Left hindlimb (tissue), 1 donor: ENCODE results near the gene PTTG1IP.
"Not testable (repeated sequence)": the region's sequence is repeated elsewhere in the genome, so short reads cannot be mapped to it uniquely, and the experiment has no call there.

ENCODE experiments used
- DNase-seq: peaks from one replicate; pipeline ENCODE4 v3.0.0-alpha.2; 2018

Gene PTTG1IP

DNA sequence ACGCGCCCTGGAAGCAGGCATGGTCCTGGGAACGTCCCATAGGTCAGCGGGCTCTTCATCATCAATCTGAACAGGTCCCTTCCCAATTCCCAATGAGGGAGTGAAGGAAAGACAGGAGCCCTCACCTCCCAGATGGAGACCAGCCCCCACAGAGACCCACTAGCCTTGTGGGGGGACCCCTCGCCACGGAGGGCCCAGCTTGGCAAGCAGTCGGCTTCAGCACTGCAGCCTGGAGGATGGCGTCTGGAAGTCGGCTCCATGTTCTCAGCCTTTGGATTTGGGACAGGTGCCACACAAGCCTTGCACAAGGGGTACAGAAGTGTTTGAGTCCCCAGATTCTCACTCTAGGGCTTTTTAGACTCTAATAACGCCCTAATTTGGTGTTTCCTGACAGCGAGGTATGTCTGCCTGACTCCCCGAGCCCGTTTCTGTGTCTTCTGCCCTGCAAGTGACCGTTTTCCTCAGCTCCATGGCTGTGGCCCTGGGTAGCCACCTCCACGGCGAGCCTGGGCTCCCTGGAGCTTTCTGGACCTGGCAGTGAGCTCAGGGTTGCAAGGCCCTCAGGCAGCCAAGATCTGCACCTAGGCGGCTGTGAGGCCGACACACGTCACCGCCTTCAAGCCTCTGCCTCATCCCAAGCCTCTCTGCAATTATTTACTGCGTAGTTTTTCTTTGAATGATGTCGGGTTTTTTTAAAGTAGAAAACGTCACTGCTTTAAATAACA is 30.6 kb downstream of the PTTG1IP start:
- DNase-seq = no peak

- no peak for DNase-seq
Observed at GRCh38 chr21:44842087-44842486, 31.4 kb downstream of the PTTG1IP start.

DNA sequence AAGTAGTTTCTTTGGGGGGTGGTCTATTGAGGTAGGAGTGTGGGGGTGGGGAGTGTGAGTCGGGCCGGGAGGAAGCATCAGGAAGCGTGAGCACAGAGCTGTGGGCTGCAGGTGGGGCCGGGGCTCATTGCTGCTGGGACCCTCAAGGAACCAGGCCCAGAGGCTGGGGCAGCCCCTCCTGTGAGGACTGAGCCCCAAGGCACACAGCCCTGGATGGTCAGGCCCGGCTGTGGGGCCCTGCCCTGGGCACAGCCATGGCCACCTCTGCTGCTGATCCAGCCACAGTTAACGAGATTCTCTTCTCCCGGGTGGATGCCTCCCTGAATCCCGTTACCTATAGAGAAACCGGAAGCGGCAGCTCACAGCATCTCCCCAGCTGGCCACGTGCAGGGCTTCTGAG is 32.7 kb downstream of the PTTG1IP start:
- DNase-seq = no peak

- DNase-seq = no peak
Observed at GRCh38 chr21:44838951-44839350, 34.5 kb downstream of the PTTG1IP start.

GRCh38 chr21:44838039-44838895 is 35.2 kb downstream of the PTTG1IP start:
- DNase-seq = no peak

GRCh38 chr21:44837537-44837936 is 36.0 kb downstream of the PTTG1IP start:
- DNase-seq = no peak

GRCh38 chr21:44836666-44837471 is 36.6 kb downstream of the PTTG1IP start:
- no peak for DNase-seq

DNA sequence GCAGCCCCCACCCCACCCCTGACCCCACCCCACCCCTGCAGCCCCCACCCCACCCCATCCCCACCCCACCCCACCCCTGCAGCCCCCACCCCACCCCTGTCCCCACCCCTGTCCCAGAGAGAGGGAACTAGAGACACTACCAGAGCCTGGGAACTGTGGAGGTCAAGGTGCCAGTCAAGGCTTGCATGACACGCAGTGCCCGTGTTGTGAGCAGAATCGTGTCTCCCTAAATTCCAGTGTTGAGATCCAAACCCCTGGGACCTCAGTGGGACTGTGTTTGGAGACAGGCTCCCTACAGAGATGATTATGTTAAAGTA is 37.2 kb downstream of the PTTG1IP start:
- DNase-seq = no peak

DNA sequence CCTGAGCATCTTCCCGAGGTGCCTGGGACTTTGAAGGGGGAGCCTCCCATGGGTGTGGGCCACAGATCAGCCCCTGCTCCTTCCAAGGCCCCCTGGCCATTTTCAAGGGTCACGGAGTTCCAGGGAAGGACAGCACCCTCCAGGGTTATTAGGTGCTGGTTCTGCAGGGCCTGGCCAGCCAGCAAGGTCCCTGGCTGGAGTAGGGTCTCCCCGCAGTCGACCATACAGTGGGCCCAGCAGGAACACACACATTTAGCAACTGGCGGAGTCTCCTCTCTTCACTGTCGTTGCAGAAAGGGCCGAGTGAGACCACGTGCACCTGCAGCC is 37.9 kb downstream of the PTTG1IP start:
- no peak for DNase-seq

DNA sequence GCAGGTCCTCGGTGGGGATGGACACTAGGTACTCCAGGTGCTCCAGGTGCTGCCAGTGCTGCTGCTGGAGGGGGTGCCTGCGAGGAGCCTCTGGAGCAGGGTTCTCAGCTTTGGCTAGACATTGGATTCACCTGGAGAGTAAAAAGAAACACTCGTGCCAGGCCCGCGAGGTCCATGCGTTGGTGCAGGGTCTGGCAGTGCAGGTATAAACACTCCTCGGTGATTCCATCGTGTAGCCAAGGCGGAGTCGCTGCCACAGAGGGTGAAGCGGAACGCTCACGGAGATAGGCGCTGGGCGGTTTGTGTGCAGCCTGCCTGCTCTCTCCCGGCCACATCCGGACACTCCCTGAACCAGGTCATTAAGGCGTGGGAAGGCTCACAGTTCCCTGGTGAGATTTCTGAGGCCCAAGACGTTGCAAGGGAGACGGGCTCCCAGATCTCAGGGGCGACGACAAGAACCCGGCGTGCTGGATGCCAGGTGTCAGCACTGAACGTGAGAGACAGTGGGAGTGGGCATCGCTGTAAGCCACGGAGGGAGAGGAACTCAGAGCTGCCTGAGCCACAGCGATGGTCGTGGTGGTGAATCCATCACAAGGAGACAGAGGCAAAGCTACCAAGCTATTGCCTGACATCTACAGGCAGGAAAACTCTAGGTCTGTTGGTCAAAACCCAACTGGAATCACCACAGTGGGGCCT is 38.4 kb downstream of the PTTG1IP start:
- DNase-seq = no peak

GRCh38 chr21:44834231-44834950 is 39.1 kb downstream of the PTTG1IP start:
- DNase-seq = no peak

DNA sequence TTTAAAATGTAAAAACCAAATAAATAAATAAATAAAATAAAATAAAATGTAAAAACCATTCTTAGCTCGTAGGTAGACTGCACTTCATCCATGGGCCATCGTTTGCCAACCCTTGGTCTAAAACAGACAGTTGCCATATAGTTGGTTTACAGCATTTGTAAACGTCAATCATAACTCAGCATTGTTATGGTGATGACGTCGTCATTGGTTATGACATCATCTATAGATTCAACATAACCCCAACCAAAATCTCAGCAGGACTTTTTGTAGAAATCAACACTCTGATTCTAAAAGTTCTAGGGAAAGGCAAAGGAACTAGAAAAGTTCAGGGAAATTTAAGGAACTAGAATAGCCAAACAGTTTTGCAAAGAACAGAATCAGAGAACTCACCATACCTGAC is 39.8 kb downstream of the PTTG1IP start:
- no peak for DNase-seq

GRCh38 chr21:44832516-44833255 is 40.8 kb downstream of the PTTG1IP start:
- not testable (repeated sequence) for DNase-seq

DNA sequence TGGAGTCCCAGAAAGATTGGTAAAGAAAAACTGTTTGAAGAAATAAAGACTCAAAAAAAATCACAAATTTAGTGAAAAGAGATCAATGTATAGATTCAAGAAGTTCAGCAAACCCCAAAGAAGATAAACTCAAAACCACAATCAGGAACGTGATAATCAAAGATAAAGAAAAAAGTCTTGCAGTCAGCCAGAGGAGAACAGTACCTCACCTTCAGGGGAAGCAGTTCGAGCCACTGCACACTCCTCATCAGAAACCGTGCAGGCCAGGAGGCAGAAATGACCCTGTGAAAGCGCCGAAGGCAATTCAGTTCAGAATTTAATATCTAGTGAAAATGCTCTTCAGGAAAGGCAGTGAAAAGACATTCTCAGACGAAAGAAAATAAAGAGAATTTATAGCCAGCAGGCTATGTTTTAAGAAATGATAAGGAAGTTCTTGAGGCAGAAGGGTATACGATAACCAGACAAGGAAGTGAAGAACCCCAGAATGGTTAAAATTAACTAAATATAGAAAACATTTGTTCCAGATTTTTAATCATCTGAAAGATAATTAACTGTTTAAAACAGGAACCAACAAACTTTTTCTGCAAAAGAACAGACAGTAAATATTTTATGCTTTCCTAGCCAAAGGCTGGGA is 42.1 kb downstream of the PTTG1IP start:
- DNase-seq = no peak

DNA sequence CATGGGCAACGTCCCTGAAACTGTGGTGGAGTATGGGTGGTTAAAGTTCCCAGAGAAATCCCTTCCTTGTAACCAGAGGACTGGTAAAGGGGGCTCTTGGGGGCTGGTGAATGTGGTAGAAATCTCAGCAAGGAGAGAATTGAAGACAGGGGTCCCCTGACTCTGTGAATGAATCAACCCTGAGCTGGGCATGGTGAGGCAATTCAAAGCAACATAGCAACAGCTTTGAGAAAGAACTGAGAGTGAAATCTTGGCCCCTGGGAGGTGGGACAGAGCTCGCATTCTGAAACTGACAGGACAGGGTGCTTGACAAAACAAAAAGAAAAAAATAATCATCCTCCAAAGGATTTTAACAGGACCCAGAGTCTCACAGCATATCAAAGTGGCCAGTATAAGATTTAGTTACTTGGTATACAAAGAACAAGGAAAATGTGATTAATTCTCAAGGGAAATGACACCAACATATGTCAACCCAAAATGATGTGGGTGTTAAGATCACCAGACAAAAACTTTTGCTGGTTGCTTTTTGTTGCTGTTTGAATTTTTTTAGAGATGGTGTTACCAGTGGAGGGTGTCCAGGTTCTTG is 43.9 kb downstream of the PTTG1IP start:
- DNase-seq = no peak

DNA sequence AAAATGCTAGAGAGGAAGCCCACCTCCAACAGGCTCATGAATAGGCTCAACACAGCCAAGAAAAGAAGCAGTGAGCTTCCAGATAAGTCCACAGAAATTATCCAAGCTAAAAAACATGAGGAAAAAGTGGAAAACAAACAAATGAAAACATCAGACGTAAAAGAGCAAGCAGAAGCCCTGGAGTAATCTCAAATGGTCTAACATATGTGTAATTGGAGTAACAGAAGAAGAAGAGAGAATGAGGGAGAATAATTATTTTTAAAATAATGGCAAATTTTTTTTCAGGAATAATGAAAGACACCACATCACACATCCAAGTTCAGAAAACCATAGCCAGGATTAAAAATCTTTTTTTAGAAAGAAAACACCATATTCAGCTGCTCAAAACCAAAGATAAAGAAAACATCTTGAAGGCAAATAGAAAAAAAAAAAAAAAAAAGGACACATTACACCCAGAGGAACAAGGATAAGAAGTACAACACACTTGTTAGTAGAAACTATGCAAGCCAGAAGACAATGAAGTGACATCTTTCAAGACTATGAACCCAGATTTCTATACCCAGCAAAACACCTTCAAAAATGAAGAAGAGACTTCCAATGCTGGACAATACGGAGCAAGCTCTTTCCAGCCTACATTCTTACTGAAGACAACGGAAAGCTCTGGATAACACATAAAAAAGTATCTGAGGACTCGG is 45.0 kb downstream of the PTTG1IP start:
- DNase-seq = no peak

DNA sequence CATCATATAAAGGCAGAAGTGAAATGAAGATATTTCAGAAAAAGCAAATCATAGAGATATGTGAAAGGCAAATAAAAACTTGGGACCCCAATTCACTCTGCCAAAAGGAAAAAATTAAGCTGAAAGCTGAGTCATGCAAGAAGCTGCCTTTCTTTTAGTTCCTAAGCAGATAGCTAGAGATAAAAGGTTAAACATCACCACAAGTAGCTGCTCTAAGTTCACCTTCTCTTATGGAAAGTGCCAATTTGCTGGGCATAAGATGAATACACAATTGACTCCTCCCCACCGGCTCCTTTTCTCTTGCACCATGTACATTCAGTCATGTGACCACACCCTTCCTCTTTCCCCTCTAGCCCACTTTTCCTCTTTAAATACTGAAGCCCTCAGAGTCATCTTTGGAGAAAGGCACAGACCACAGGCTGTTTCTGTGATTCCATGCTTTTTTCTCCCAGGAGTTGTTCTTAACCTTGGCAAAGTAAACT is 50.3 kb downstream of the PTTG1IP start:
- no peak for DNase-seq

- no peak for DNase-seq
Observed at GRCh38 chr21:44822484-44823178, 50.9 kb downstream of the PTTG1IP start.

DNA sequence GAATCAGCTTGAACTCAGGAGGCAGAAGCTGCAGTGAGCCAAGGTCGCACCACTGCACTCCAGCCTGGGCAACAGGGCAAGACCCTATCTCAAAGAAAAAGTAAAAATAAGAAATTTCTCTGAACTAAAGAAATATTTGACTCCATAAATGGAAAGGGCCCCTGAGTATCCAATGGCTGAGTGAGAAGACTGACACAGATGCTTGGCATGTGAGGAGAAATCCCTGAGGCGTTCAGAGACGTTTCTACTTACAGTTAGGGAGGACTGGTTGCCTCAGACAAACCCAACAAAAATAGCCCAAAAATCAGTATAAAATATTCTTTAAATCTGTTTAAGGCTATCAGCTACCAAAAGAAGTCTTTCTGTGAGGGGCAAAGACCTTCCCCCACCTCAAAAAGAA is 52.6 kb downstream of the PTTG1IP start:
- no peak for DNase-seq
